Endothelial cell (in vitro differentiated cells): ENCODE data around the gene DESI1. TPM values are rescaled to one million over a fixed set of nuclear protein-coding genes. Genes with fewer than 3 reads are reported as not detected.

ENCODE experiments used
- DNase-seq: peaks from one replicate; pipeline ENCODE4 v3.0.0; 2021; ENCODE audit warnings: low spot score
- H3K27ac Mint-ChIP-seq: one replicate; pipeline ENCODE4 v1.8.0; 2021; ENCODE audit warnings: mixed read lengths, inconsistent platforms; ENCODE audit not compliant: unreplicated experiment
- H3K27me3 Mint-ChIP-seq: one replicate; pipeline ENCODE4 v1.8.0; 2021; ENCODE audit warnings: mild to moderate bottlenecking, moderate library complexity, mixed read lengths, inconsistent platforms; ENCODE audit not compliant: unreplicated experiment
- H3K36me3 Mint-ChIP-seq: one replicate; pipeline ENCODE4 v1.8.0; 2021; ENCODE audit warnings: mild to moderate bottlenecking, low read depth, mixed read lengths, inconsistent platforms; ENCODE audit not compliant: unreplicated experiment
- H3K4me1 Mint-ChIP-seq: one replicate; pipeline ENCODE4 v1.8.0; 2021; ENCODE audit warnings: mild to moderate bottlenecking, mixed read lengths, inconsistent platforms; ENCODE audit not compliant: unreplicated experiment
- H3K4me3 Mint-ChIP-seq: one replicate; pipeline ENCODE4 v1.8.0; 2021; ENCODE audit warnings: mild to moderate bottlenecking, mixed read lengths, inconsistent platforms; ENCODE audit not compliant: unreplicated experiment
- H3K9me3 Mint-ChIP-seq: one replicate; pipeline ENCODE4 v1.8.0; 2021; ENCODE audit warnings: mixed read lengths, inconsistent platforms; ENCODE audit not compliant: unreplicated experiment
- total RNA-seq: library from RNA; stranded (reverse); fragmentation: NEBNext Ultra II Directional; extraction: Animal tissue kit (Norgen Biotek cat#: 25700); gene quantifications from one replicate; pipeline ENCODE4 v1.2.1, GENCODE V29; 2021; ENCODE audit not compliant: unreplicated experiment
- TF ChIP-seq, protein P1 (sequence below): fragments of 200-600 bp; sonication (generic); IDR thresholded peaks from one replicate; pipeline ENCODE4 v1.5.0; 2021; ENCODE audit warnings: antibody characterized with exemption; ENCODE audit not compliant: unreplicated experiment

The DESI1 gene
- total RNA-seq, 1 donor from 2014 or later: 23.2 TPM

GRCh38 chr22:41570221-41570620 lies 50.6 kb downstream of the DESI1 start:
- Mint-ChIP-seq H3K27ac (no peak overlapping the region), H3K36me3 (no peaks in the 10 kb centered on the region)

GRCh38 chr22:41568811-41569210 lies 52.0 kb downstream of the DESI1 start:
- Mint-ChIP-seq H3K9me3 (no peaks in the 10 kb centered on the region), H3K27me3 (peaks cover 5% of the 10 kb centered on the region), H3K4me3 (no peak overlapping the region), H3K27ac (no peak overlapping the region), H3K4me1 (no peaks in the 10 kb centered on the region), H3K36me3 (no peaks in the 10 kb centered on the region)
- DNase-seq: no peak
- TF ChIP-seq, protein P1, sequence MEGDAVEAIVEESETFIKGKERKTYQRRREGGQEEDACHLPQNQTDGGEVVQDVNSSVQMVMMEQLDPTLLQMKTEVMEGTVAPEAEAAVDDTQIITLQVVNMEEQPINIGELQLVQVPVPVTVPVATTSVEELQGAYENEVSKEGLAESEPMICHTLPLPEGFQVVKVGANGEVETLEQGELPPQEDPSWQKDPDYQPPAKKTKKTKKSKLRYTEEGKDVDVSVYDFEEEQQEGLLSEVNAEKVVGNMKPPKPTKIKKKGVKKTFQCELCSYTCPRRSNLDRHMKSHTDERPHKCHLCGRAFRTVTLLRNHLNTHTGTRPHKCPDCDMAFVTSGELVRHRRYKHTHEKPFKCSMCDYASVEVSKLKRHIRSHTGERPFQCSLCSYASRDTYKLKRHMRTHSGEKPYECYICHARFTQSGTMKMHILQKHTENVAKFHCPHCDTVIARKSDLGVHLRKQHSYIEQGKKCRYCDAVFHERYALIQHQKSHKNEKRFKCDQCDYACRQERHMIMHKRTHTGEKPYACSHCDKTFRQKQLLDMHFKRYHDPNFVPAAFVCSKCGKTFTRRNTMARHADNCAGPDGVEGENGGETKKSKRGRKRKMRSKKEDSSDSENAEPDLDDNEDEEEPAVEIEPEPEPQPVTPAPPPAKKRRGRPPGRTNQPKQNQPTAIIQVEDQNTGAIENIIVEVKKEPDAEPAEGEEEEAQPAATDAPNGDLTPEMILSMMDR: no peak

More at GRCh38 chr22:41570221-41570620, 50.6 kb downstream of the DESI1 start:
- TF ChIP-seq, protein P1: no peak
- H3K27me3 Mint-ChIP-seq: peaks cover 5% of the 10 kb centered on the region
- no peak overlapping the region for H3K4me3 Mint-ChIP-seq
- no peaks in the 10 kb centered on the region for H3K9me3 Mint-ChIP-seq
- DNase-seq: no peak
- no peaks in the 10 kb centered on the region for H3K4me1 Mint-ChIP-seq

GRCh38 chr22:41567512-41567768 lies 53.4 kb downstream of the DESI1 start:
- TF ChIP-seq, protein P1: no peak
- Mint-ChIP-seq H3K27me3 (peaks cover 5% of the 10 kb centered on the region), H3K4me3 (no peak overlapping the region), H3K36me3 (no peaks in the 10 kb centered on the region), H3K9me3 (no peaks in the 10 kb centered on the region), H3K4me1 (no peaks in the 10 kb centered on the region), H3K27ac (no peak overlapping the region)
- DNase-seq: no peak

DNA sequence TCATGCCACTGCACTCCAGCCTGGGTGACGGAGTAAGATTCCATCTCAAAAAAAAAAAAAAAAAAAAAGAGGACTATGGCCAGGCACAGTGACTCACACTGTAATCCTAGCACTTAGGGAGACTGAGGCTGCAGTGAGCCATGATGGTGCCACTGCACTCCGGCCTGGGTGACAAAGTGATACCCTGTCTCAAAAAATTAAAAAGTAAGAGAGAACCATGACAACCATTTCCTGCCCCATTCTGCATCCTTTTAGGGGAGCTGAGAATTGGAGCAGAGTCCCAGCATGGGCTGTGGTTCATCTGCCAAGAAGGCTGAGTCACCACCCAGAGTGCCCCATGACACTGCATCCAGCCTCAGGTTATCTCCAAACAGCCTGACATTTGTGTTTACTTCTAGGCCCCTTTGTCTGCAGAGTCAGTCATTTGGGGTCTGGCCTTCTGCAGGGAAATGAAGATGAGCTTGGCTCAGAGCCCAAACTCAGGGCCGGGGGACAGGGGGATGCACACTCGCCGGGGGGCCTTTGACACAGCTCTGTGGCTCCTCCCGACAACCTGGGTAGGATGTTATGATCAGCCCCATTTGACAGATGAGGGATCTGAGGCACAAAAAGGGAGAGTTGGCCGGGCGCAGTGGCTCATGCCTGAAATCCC lies 55.3 kb downstream of the DESI1 start:
- TF ChIP-seq, protein P1: no peak
- Mint-ChIP-seq H3K27ac (no peak overlapping the region), H3K4me3 (no peak overlapping the region), H3K9me3 (no peaks in the 10 kb centered on the region), H3K36me3 (no peaks in the 10 kb centered on the region), H3K4me1 (peaks cover 3% of the 10 kb centered on the region), H3K27me3 (peaks cover 6% of the 10 kb centered on the region)
- no peak for DNase-seq

- DNase-seq: no peak
- H3K27ac Mint-ChIP-seq: no peak overlapping the region
- no peaks in the 10 kb centered on the region for H3K9me3 Mint-ChIP-seq
- H3K4me1 Mint-ChIP-seq: peaks cover 3% of the 10 kb centered on the region
- H3K36me3 Mint-ChIP-seq: no peaks in the 10 kb centered on the region
- peaks cover 6% of the 10 kb centered on the region for H3K27me3 Mint-ChIP-seq
- H3K4me3 Mint-ChIP-seq: no peak overlapping the region
- TF ChIP-seq, protein P1: no peak
Measured at GRCh38 chr22:41564563-41564962, 56.3 kb downstream of the DESI1 start.
